ENCODE measurements around the gene REG3G.
A peak's percentile ranks its signal among the peaks of the same experiment; 100 is the strongest.

The REG3G gene

GRCh38 chr2:79025421-79025820 is at the start of gene REG3G:
Gene REG3G (plus strand): TSS chr2:79025702. CDS start chr2:79026094, 392 bp downstream.
- DNase-seq: no peak

- no peak for DNase-seq
Measured at GRCh38 chr2:78977661-78978145, 47.8 kb upstream of the REG3G start.

DNA sequence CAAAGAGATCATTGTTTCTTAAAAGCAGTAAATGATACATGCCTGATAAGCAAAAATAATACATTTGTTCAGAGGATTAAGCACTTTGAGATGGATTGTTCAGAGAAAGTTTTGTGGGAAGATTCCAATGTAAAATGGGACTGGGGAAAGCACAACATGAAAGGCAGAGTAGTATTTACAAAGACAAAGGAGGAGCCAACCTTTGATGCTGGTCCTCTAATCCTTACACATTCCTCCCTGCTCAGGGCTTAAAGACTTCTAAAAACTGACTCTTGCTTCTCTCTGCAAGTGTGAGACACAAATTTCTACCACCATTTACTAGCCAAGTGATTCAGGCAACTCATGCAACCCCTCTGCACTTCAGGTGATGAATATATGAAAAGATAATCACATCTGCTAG is 47.2 kb upstream of the REG3G start:
- DNase-seq: no peak

GRCh38 chr2:78979380-78980151 is 45.9 kb upstream of the REG3G start:
- peak; percentile 49 for DNase-seq

GRCh38 chr2:78980152-78980465 is 45.4 kb upstream of the REG3G start:
- DNase-seq: no peak

- DNase-seq: no peak
Measured at GRCh38 chr2:78980871-78981270, 44.6 kb upstream of the REG3G start.

DNA sequence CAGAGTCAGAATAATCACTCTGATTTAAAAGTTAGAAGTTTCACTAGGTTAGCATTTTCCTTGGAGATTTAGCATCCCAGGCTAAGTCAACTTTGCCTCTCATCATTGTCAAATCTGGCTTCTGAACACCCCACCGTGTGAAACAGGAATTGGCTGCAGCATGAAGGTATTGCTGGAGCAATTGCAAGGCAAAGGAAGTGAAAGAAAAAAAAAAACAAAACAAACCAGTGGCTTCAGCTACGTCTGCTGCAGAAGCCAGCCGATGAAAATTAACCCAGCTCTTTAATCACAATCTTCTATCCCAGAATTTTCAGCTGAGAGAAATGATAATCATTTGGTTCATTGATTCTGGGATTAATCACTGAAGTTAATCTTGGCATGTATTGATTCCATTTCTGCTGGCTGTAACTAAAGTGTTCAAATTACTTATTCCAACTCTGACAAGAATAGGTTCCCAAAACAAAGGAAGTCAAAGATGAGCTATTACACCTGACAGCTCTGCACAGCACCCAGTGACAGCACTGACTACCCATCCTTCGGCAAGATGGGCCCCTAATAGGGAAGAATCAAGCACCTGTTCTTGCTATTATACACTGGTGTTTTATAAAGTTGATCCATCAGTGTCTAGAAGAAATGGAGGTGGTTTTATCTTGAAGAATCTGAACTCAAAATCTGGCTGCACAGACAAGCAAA is 42.7 kb upstream of the REG3G start:
- DNase-seq: no peak

- no peak for DNase-seq
Measured at GRCh38 chr2:78984386-78984785, 41.1 kb upstream of the REG3G start.

- DNase-seq: no peak
Measured at GRCh38 chr2:78985558-78985957, 39.9 kb upstream of the REG3G start.

GRCh38 chr2:78989051-78989450 is 36.5 kb upstream of the REG3G start:
- DNase-seq: no peak

DNA sequence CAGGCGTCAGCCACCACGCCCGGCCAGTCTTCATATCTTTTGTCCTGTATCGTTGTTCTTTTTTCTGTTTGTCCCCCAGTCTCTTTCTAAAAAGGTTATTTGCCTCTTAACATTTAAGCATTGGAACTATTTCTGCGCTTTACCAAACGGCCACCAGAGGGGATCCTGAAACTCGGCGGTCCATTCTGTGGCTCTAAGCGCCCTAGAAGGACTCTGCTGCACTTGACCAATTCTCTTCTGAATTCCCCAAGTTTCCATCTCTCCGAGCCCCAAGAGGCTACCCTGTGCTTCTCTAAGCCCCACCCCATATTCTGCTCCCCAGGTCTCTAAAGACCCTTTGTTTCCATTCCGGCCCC is 33.1 kb upstream of the REG3G start:
- DNase-seq: no peak

- no peak for DNase-seq
Measured at GRCh38 chr2:78992807-78993517, 32.5 kb upstream of the REG3G start.

GRCh38 chr2:78993518-78994148 is 31.9 kb upstream of the REG3G start:
- no peak for DNase-seq

DNA sequence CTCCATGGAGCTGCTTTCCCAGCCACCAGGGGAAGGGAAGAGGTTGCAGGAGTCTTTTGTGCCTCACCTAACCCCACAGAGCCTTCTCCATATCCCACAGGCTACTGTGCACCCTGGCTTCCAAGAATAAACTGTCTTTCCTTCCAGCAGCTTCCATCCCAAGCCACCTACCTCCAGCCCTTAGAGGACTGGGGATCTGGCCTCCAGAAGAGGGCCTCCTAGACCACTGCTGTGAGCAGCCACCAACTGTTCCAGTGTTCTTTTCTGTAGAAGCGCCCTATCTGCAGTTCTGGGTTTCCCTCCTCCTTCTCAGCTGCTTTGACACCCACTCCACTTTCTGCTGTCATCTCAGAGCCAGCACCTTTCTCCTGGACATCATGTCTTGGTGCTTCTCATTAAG is 30.7 kb upstream of the REG3G start:
- DNase-seq: no peak

DNA sequence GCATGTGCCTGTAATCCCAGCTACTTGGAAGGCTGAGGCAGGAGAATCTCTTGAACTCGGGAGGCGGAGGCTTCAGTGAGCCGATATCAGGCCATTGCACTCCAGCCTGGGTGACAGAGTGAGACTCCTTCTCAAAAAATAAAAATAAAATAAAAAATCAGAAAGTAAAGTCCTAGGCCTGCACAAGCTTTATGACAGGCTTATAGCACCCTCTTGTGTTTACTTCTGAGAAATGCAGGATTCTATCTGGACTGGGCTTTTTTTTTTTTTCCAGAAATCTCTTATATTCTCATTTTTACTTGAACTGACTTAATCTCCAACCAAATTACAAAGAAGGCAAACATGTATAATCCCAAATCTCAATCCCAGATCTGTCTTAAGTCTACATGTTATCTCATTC is 26.1 kb upstream of the REG3G start:
- DNase-seq: no peak

- no peak for DNase-seq
Measured at GRCh38 chr2:79000008-79000576, 25.4 kb upstream of the REG3G start.

DNA sequence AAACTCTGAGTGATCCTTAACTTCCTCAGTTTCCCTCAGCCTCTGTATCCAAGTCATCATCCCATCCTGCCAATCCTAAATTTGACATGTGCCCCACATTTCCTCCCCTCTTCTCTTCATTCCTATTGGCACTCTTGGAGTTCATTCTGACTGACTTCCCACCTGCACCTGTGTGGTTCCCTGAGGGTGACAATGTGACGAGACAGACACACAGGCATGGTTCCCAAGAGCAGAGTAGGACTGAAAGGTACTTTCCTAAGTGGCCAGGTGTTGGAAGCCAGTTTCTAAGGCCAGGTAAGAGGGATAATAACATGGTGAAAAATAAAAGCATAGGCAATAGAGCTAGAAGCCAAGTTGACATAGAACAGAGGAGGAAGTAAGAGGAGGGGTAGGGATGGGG is 24.2 kb upstream of the REG3G start:
- DNase-seq: no peak

DNA sequence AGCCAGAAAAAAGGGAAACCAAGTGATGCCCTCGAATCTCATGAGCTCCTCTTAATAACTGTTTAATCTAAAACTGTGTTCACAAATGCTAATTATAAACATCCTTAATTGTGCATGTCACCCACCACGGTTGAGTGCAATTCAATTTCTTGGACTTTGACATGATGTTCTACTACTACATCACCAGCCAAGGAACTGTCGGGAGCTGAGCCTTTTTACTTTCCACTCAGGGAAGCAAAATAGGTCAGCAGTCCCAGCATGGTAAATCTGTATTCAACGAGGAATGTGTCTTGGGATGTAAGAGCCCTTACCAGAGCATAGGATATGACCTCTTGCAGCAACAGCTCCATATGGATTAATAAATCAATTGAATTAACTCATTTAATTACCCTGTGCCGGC is 20.8 kb upstream of the REG3G start:
- DNase-seq: no peak

DNA sequence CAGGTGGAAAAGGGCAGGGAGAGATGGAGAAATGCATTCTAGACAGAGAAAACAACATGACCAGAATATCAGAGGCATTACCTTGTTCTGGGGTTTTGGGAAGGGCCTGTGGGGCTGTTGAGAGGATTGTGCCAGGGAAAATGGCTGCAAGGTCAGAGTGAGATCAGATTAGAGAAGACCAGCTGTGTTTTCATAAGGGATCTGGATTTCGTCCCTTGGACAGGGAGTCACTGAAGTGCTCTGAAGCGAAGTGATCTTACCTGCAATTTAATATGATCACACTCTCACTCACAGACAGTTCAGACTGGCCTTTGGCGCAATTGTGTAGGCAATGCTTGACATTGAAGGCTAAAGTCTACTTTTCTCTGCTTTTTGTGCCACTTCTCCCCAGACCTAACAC is 20.3 kb upstream of the REG3G start:
- DNase-seq: no peak

DNA sequence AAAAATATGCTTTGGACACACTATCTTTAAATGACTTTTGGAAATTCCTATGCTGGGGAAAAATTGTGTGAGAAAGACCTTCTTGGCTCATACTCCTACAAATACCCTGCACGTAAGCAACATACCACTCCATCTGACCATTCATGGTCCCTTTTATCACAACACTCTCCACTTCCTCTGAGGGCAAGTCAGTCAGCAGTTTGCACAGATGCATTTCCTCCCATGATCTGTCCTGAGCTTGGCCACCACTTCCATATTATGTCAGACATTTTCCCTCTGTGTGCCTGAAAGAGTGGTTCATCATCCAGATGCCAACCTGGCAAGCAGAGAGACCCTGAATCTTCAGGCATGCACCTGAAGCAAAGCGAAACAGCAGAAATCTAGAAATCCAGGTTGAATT is 16.1 kb upstream of the REG3G start:
- no peak for DNase-seq

DNA sequence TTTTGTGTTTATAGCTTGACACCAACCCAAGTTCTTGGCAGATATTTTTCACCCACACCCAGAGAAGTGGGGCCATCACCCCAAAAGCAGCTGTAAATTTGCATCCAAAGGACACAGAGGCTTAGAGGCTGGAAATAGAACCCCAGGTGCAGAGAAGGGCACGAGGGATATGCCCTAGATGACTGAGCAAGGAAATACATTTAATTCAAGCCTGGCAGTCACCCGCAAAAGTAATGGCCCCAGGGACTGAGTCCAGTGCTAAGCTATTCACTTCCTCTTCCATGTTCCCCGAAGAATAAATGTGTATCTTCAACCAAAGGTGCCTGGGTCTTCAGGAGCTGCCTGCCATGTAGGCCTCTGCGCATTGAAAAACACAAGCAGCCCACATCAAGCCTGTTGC is 14.0 kb upstream of the REG3G start:
- no peak for DNase-seq

DNA sequence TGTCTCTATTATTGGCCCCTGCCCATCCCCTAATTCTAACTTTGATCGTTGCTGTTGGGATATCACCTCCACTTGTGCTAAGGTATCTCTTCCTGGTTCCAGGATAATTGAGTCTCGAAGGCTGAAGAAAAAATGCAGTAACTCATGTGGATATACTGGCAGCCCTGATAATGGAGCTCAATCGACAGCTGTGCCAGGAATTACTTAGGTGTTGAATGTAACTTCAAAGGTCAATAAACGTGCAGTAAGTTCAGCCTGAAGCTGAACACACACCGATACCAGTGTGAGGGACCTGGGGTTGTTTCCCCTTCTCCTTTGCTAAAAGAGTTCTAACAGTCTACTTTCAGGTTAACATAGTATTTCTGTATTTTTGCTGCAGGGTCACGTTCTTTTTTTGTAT is 11.9 kb upstream of the REG3G start:
- DNase-seq: no peak

DNA sequence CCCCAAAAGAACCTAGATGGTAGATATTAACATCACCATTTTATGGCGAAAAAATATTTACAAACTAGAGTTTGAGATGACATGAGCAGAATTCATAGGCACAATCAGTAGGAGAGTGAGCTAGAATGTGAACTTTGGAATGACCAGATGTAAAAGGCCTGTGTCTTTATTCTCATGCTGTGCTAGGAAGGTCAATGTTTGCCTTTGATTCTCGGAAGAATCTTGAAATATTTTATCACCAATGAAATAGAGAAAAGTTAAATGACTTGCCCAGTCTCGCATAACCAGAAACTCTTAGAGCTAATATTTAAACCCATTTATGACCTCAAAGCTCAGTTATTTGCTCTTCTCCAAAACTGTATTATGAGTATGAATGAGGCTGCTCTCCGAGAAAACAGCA is 9.2 kb upstream of the REG3G start:
- DNase-seq: no peak
